PFSK-1 (cell line): ENCODE measurements around the gene FAM53A.

ENCODE experiments used
- FOXP2 ChIP-seq: optimal IDR thresholded peaks from 2 replicates; pipeline ENCODE3; 2011; ENCODE audit warnings: borderline replicate concordance, control low read depth, inconsistent platforms; ENCODE audit not compliant: insufficient read depth; ENCODE audit errors: extremely low read length, extremely low read depth
- POLR2AphosphoS5 ChIP-seq: IDR thresholded peaks from 2 replicates; pipeline ENCODE4 v1.6.1; 2012; ENCODE audit warnings: low read depth, mild to moderate bottlenecking, control low read depth, low read length, moderate library complexity
- REST ChIP-seq, 2 experiments: IDR thresholded peaks; 2 replicates each; pipeline versions ENCODE4 v1.6.1 to v1.8.0; 2011 to 2012; ENCODE audit warnings: low read depth in 2 of 2, low read length in 2 of 2, control low read depth in 1 of 2, inconsistent platforms in 1 of 2, mild to moderate bottlenecking in 1 of 2, moderate library complexity in 1 of 2; ENCODE audit not compliant: insufficient read depth in 1 of 2
- SIN3A ChIP-seq: IDR thresholded peaks from 2 replicates; pipeline ENCODE4 v1.6.1; 2012; ENCODE audit warnings: mild to moderate bottlenecking, low read length, moderate library complexity, borderline replicate concordance; ENCODE audit not compliant: insufficient read depth
- TAF1 ChIP-seq: IDR thresholded peaks from 2 replicates; pipeline ENCODE4 v1.6.1; 2012; ENCODE audit warnings: low read length, control low read depth, borderline replicate concordance; ENCODE audit not compliant: insufficient read depth

The FAM53A gene

GRCh38 chr4:1599026-1599481, 85.1 kb downstream of the FAM53A start:
- TF ChIP-seq FOXP2 (no peak), POLR2AphosphoS5 (no peak)

GRCh38 chr4:1598206-1599025, 85.7 kb downstream of the FAM53A start:
- TF ChIP-seq POLR2AphosphoS5 (no peak), REST (IDR thresholded peaks at IDR 0.05; ENCODE audit: insufficient read depth in 1 of 2, low read depth in 2 of 2, low read length in 2 of 2) (no peak), FOXP2 (no peak), TAF1 (no peak), SIN3A (no peak)

GRCh38 chr4:1597021-1597931, 86.8 kb downstream of the FAM53A start:
- TF ChIP-seq SIN3A (no peak), TAF1 (no peak), REST (IDR thresholded peaks at IDR 0.05; ENCODE audit: insufficient read depth in 1 of 2, low read depth in 2 of 2, low read length in 2 of 2) (no peak), FOXP2 (no peak), POLR2AphosphoS5 (no peak)

GRCh38 chr4:1596393-1596792, 87.7 kb downstream of the FAM53A start:
- TF ChIP-seq TAF1 (no peak), FOXP2 (no peak), POLR2AphosphoS5 (no peak), SIN3A (no peak), REST (IDR thresholded peaks at IDR 0.05; ENCODE audit: insufficient read depth in 1 of 2, low read depth in 2 of 2, low read length in 2 of 2) (no peak)

- TF ChIP-seq FOXP2 (no peak), SIN3A (no peak), REST (IDR thresholded peaks at IDR 0.05; ENCODE audit: insufficient read depth in 1 of 2, low read depth in 2 of 2, low read length in 2 of 2) (no peak), TAF1 (no peak), POLR2AphosphoS5 (no peak)
These were observed 88.3 kb downstream of the FAM53A start for GRCh38 chr4:1595789-1596325.
